ENCODE measurements around the gene MTCL3.

DNA sequence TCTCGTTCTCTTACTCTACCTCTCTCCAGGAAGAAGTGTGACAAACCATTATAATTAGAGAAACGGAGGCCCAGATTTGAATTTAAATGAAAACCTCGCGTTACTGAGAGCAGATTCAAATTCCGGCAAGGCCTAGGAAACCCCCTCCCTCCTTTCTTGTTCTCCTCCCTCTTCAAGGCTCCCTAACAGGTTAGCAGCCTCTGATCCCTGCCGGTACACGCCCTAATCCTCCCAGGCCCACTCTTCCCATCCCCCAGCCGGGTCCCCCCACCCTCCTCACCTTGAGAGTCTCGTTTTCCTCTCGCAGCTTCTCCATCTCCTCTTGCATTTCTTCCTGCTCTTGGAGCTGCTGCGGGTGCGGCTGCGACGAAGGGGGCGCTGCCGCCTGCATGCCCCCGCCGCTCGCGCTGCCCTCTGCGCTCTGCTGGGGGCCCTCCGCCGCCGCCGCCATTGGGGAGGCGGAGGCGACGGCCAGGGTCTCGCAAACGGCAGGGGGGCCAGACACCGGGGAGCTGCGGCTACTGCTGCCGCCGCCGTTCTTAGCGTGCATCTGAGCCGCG, 3.8 kb downstream of the MTCL3 start:
- TF ChIP-seq CTCF (IDR thresholded peaks at IDR 0.05; ENCODE audit: insufficient read depth, low read length, poor library complexity, severe bottlenecking), result no peak
- TF ChIP-seq EZH2phosphoT487 (conservative IDR thresholded peaks at IDR 0.05; ENCODE audit: low read length), result no peak

Measured in SU-DHL-6 (cell line).